ENCODE measurements around the gene HSP90AB1.

HSP90AB1 gene

DNA sequence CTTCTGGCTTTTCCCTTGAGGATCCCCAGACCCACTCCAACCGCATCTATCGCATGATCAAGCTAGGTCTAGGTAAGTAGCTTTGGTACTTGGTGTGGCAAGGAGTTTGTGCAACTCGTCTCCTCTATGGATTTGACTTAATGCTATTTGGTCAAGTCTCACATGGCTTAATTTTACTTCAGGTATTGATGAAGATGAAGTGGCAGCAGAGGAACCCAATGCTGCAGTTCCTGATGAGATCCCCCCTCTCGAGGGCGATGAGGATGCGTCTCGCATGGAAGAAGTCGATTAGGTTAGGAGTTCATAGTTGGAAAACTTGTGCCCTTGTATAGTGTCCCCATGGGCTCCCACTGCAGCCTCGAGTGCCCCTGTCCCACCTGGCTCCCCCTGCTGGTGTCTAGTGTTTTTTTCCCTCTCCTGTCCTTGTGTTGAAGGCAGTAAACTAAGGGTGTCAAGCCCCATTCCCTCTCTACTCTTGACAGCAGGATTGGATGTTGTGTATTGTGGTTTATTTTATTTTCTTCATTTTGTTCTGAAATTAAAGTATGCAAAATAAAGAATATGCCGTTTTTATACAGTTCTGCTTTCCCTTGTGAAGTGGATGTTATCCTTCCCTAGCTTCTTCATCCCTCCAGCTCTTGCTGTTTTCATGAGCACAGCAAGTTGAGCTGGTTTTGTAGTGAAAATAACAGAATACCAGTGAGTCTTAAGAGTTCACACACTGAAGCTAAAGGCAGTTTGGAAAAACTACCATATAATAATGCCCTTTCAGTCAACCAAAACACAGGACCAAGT lies 6.6 kb downstream of the HSP90AB1 start:
- Histone ChIP-seq H3K27ac (no peak overlapping the region), H3K36me3 (peaks cover 45% of the 10 kb centered on the region), H3K27me3 (peaks cover 7% of the 10 kb centered on the region), H3K9me3 (no peaks in the 10 kb centered on the region), H3K4me1 (ENCODE audit: control insufficient read depth in 1 of 2, insufficient read depth in 1 of 2, low read depth in 1 of 2, low read length in 1 of 2) (peaks cover 16 to 17% of the 10 kb centered on the region in 2 experiments), H3K4me3 (ENCODE audit: low read depth in 1 of 2, low read length in 1 of 2) (no peak overlapping the region)
- TF ChIP-seq, protein P1, sequence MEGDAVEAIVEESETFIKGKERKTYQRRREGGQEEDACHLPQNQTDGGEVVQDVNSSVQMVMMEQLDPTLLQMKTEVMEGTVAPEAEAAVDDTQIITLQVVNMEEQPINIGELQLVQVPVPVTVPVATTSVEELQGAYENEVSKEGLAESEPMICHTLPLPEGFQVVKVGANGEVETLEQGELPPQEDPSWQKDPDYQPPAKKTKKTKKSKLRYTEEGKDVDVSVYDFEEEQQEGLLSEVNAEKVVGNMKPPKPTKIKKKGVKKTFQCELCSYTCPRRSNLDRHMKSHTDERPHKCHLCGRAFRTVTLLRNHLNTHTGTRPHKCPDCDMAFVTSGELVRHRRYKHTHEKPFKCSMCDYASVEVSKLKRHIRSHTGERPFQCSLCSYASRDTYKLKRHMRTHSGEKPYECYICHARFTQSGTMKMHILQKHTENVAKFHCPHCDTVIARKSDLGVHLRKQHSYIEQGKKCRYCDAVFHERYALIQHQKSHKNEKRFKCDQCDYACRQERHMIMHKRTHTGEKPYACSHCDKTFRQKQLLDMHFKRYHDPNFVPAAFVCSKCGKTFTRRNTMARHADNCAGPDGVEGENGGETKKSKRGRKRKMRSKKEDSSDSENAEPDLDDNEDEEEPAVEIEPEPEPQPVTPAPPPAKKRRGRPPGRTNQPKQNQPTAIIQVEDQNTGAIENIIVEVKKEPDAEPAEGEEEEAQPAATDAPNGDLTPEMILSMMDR (IDR thresholded peaks at IDR 0.05): peak; percentile 10

GRCh38 chr6:44254191-44255104 lies 7.5 kb downstream of the HSP90AB1 start:
- H3K4me3 ChIP-seq (ENCODE audit: low read depth in 1 of 2, low read length in 1 of 2): no peak overlapping the region
- TF ChIP-seq, protein P1 (IDR thresholded peaks at IDR 0.05): no peak
- H3K27ac ChIP-seq: no peak overlapping the region
- no peaks in the 10 kb centered on the region for H3K9me3 ChIP-seq
- H3K4me1 ChIP-seq (ENCODE audit: control insufficient read depth in 1 of 2, insufficient read depth in 1 of 2, low read depth in 1 of 2, low read length in 1 of 2): peaks cover 16 to 17% of the 10 kb centered on the region in 2 experiments
- H3K27me3 ChIP-seq: peaks cover 7% of the 10 kb centered on the region
- peaks cover 54% of the 10 kb centered on the region for H3K36me3 ChIP-seq

DNA sequence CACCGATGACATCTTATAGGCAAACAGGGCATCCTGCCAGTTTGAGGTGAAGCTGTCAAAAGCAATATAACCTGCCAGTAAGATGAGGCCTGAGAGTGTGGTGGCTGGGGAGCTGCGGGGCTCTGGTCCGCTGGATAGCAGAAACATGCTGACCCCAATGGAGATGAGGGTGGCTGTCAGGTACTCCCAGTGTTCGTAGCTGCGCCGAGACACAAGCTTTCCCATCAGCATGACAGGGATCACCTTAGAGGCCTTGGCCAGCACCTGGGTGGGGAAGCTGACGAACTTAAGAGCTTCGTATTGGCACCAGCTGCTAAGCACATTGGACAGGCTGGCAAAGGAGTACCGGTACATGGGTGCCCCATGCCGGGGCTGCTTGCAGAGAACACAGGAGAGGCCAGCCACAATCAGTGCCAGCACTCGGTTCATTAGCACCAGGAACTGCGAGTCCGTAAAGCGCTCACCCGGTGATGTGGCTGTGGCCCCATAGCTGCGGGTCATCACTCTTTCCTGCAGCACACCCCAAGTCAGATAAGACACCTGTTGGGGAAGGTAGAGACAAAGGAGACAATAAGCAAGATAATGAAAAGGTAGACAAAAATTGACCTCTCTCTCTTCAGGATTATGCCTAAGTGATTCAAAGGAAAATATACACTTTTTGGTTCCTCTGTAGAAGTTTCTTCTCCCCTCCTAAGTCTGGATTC lies 8.4 kb downstream of the HSP90AB1 start:
- no peak overlapping the region for H3K4me3 ChIP-seq (ENCODE audit: low read depth in 1 of 2, low read length in 1 of 2)
- no peak overlapping the region for H3K27ac ChIP-seq
- TF ChIP-seq, protein P1 (IDR thresholded peaks at IDR 0.05): no peak
- peaks cover 16 to 17% of the 10 kb centered on the region in 2 experiments for H3K4me1 ChIP-seq (ENCODE audit: control insufficient read depth in 1 of 2, insufficient read depth in 1 of 2, low read depth in 1 of 2, low read length in 1 of 2)
- peaks cover 7% of the 10 kb centered on the region for H3K27me3 ChIP-seq
- peaks cover 62% of the 10 kb centered on the region for H3K36me3 ChIP-seq
- H3K9me3 ChIP-seq: no peaks in the 10 kb centered on the region

DNA sequence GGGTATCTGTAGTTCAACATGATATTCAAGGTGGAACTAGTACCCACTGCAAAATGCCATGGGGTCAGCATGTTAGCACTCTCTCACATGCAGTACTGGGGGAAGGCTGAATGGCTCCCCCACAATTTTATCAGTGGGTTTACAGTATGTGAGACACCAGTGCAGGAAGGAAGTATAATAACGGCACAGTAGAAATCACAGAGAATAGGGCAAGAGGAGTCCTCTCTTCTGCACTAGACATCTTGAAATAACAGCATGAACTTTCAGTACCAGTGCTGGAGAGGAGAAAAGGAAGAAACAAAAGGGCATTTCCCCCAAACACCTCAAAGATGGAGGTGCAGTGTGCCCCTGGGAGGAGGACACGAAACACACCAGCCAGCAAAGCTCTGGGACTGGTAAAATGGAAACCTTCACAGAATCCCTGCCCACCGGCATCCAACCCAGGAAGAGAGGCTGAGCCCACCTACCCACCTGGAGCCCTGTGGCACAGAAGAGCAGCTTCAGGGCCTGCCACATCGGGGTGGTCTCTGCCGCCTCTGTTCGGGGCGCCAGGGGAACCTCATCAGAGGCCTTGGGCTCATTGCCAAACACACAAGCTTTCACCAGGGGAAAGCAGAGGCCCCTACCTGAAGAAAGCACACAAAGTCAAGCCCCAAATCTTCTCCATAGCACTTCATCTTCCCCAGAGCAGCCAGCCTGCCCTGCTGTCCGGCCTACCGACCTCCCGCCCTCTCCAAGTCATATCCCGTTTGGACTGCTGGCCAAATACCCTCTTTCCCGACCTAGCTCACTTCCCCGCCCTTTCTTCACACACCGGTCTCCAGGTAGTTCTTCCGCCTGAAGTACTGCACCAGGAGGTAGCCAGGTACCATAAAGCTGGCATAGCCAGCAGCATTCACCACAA lies 9.2 kb downstream of the HSP90AB1 start:
- Histone ChIP-seq H3K27ac (peak overlapping the region; percentile 18), H3K4me1 (ENCODE audit: control insufficient read depth in 1 of 2, insufficient read depth in 1 of 2, low read depth in 1 of 2, low read length in 1 of 2) (peaks cover 16 to 17% of the 10 kb centered on the region in 2 experiments), H3K27me3 (peaks cover 7% of the 10 kb centered on the region), H3K36me3 (peaks cover 56% of the 10 kb centered on the region), H3K4me3 (ENCODE audit: low read depth in 1 of 2, low read length in 1 of 2) (peak overlapping the region; percentile 67 to 84), H3K9me3 (no peaks in the 10 kb centered on the region)
- TF ChIP-seq, protein P1 (IDR thresholded peaks at IDR 0.05): no peak

GRCh38 chr6:44256775-44257024 lies 9.8 kb downstream of the HSP90AB1 start:
- Histone ChIP-seq H3K36me3 (peaks cover 55% of the 10 kb centered on the region), H3K27me3 (peaks cover 7% of the 10 kb centered on the region), H3K27ac (peak overlapping the region; percentile 18), H3K4me1 (ENCODE audit: control insufficient read depth in 1 of 2, insufficient read depth in 1 of 2, low read depth in 1 of 2, low read length in 1 of 2) (peaks cover 16 to 17% of the 10 kb centered on the region in 2 experiments), H3K4me3 (ENCODE audit: low read depth in 1 of 2, low read length in 1 of 2) (peak overlapping the region; percentile 67 to 84), H3K9me3 (no peaks in the 10 kb centered on the region)
- TF ChIP-seq, protein P1 (IDR thresholded peaks at IDR 0.05): no peak

Measured in neutrophil (primary cell).